ENCODE measurements around the gene SEMA4A.

SEMA4A gene

GRCh38 chr1:156119503-156120209 lies 33.7 kb upstream of the SEMA4A start (continued):
- no peak for TF ChIP-seq TSHZ1 (tag by site-specific recombination; IDR thresholded peaks at IDR 0.05; ENCODE audit: borderline replicate concordance)
- no peak for TF ChIP-seq SALL2 (tag by site-specific recombination; IDR thresholded peaks at IDR 0.05; ENCODE audit: borderline replicate concordance)
- TF ChIP-seq KLF1 (tag by site-specific recombination; IDR thresholded peaks at IDR 0.05): peak; percentile 77
- no peak for TF ChIP-seq ZNF416 (tag by site-specific recombination; IDR thresholded peaks at IDR 0.05)
- TF ChIP-seq ZNF292 (tag by site-specific recombination; IDR thresholded peaks at IDR 0.05; ENCODE audit: borderline replicate concordance, low read depth): no peak
- TF ChIP-seq ZNF555 (tag by site-specific recombination; conservative IDR thresholded peaks at IDR 0.05): no peak
- TF ChIP-seq TCF7L2 (IDR thresholded peaks at IDR 0.05; ENCODE audit: borderline replicate concordance, low read depth, low read length): no peak
- TF ChIP-seq ZXDB (tag by site-specific recombination; IDR thresholded peaks at IDR 0.05): no peak
- TF ChIP-seq ZNF426 (tag by site-specific recombination; IDR thresholded peaks at IDR 0.05): no peak
- no peak for TF ChIP-seq BCL6B (tag by site-specific recombination; IDR thresholded peaks at IDR 0.05)
- TF ChIP-seq ZSCAN23 (tag by site-specific recombination; IDR thresholded peaks at IDR 0.05): no peak
- TF ChIP-seq ZNF169 (tag by site-specific recombination; IDR thresholded peaks at IDR 0.05): no peak
- TF ChIP-seq ZNF677 (tag by site-specific recombination; IDR thresholded peaks at IDR 0.05): no peak
- TF ChIP-seq KLF9 (tag by site-specific recombination; IDR thresholded peaks at IDR 0.05; ENCODE audit: low read depth): no peak
- no peak for TF ChIP-seq ZNF513 (tag by site-specific recombination; IDR thresholded peaks at IDR 0.05)
- TF ChIP-seq ZIC2 (tag by site-specific recombination; IDR thresholded peaks at IDR 0.05): peak; percentile 53
- no peak for TF ChIP-seq ZNF391 (tag by site-specific recombination; IDR thresholded peaks at IDR 0.05; ENCODE audit: borderline replicate concordance, low read depth)
- TF ChIP-seq ZBTB17 (tag by site-specific recombination; IDR thresholded peaks at IDR 0.05): peak; percentile 71
- TF ChIP-seq CTCF (tag by site-specific recombination; IDR thresholded peaks at IDR 0.05): 0 out of 2 replicates have a peak, but pooled peaks have one; percentile 20
- no peak for TF ChIP-seq PBX3 (CRISPR knock-in tag; IDR thresholded peaks at IDR 0.05)
- TF ChIP-seq GLI2 (tag by site-specific recombination; IDR thresholded peaks at IDR 0.05; ENCODE audit: borderline replicate concordance, low read depth): no peak
- no peak for TF ChIP-seq ZSCAN30 (tag by site-specific recombination; IDR thresholded peaks at IDR 0.05)
- no peak for TF ChIP-seq ZNF324 (tag by site-specific recombination; IDR thresholded peaks at IDR 0.05)
- no peak for TF ChIP-seq ZBTB11 (tag by site-specific recombination; conservative IDR thresholded peaks at IDR 0.05; ENCODE audit: low read depth)
- TF ChIP-seq ZNF394 (tag by site-specific recombination; IDR thresholded peaks at IDR 0.05; ENCODE audit: borderline replicate concordance): no peak
- no peak for TF ChIP-seq BCL11B (tag by site-specific recombination; IDR thresholded peaks at IDR 0.05; ENCODE audit: low read depth)
- TF ChIP-seq ZNF16 (tag by site-specific recombination; IDR thresholded peaks at IDR 0.05; ENCODE audit: low read depth): no peak

Data from HEK293 (cell line).